GM18499 (cell line): Measurements from ENCODE around the gene TMEM100.

ENCODE experiments used
- ATAC-seq: cut with Tn5 transposase; IDR thresholded peaks from one replicate; pipeline ENCODE4 v1.9.1; 2021; ENCODE audit warnings: moderate number of reproducible peaks; ENCODE audit not compliant: insufficient read depth, unreplicated experiment

Gene TMEM100

DNA sequence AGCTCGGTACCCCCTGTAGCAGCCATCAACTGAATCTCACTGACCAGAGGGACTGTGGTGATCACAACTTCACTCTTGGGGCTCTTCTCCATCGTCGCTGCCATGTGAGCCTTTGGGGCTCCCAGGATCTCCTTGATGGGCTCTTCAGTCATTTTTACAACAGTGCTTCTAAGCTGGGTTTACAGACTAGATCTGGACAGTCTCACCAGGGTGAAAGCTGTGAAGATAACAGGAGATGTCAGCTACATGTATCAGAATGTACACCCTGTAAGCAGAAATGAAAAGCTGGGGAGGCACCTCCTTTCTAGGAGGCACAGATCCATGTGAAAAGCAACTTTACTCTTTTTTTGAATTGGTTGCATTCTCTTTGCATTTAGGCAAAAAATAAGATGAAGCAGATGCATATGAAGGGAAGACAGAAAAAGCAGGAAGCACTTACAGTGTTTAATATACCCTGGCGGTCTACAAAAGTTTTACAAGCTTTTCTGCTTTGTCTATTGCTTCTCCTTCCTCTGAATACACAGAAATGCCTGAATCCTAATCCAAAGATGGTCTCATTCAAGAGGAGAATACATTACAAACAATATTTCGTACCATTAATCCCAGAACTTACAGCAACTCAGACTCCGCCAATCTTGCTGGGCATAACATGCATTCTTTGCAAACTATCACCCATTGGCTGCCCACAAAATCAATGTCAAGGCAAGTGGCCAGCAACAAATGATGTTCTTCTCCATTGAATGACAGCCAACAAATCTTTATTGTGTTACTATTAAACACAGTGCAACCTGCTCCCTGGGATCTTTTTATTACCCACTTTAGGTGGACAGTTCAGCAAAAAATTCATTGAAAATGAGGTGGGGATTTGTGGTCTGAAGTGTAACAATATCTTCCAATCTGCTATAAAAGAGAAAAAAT, 1.5 kb downstream of the TMEM100 start:
- no peak for ATAC-seq

DNA sequence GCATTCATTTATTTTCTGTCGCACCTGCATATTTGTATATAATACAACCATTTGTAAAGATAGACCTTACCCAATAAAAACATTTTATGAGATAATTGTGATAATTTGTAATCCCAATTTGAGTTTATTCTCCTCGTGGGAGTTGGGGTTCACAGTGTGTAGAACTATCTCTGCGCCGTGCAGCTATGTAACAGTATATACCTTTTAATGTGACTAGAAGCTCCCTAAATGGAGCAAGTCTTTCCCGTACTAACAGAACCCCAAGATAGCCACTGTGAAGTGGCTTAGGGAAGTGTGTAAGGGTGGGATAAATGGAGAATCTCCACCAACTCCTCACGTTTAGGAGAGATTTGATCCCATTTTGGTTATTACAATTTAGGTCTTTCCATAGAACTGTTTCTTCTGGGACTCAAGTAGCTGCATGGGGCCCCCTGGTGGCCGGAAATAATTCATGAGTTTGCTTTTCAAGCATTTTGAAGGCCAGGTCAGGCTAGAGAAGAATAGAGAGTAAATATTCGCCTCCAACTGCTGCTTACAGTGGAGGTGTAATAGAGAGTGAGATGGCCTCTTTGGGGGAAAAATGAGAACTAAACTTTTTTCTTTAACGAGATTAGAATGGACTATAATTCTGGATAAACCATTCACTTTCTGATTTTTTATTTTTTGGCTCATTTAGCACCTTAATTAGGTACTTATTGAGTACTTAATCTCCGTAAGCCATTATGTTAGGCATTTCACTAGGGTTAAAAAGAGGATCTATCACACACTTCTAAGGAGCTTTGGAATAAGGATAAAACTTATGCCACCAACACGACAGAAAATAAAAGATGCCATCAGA, 4.5 kb downstream of the TMEM100 start:
- ATAC-seq, result no peak

GRCh38 chr17:55717432-55717831, 5.2 kb downstream of the TMEM100 start:
- ATAC-seq, result no peak

DNA sequence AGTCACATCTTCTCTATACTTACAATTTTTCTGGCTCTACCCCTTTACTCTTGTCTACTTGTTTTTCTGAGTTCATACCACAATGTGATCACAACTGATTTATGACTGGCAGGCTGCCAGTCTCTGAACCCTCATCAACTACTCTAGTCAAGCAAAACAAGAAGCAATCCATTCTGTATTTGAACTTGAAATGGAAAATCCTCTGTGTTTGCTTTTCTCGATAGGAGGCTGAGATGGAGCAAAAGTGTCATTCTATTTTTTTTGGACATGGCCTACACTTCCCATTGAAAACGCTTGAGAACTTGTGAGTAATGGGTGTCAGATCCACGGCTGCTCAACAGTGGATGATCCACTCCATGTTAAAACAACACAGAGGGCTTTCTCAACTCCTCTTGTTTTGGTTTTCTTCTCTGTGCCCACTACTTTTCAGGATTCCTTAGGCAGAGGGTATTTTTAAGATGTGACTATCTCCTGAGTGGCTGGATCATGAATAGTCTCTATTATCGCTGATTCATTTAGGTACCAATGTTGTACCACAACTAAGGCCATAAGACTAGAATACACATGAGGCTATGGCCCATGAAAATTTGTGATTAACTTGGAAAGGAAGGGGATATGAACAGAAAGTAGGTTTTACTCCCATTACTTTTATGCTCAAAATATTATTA, 11.7 kb downstream of the TMEM100 start:
- ATAC-seq, result no peak

- ATAC-seq, result no peak
Measured at GRCh38 chr17:55710410-55710809, 12.3 kb downstream of the TMEM100 start.

- ATAC-seq, result no peak
Measured at GRCh38 chr17:55709984-55710383, 12.7 kb downstream of the TMEM100 start.

DNA sequence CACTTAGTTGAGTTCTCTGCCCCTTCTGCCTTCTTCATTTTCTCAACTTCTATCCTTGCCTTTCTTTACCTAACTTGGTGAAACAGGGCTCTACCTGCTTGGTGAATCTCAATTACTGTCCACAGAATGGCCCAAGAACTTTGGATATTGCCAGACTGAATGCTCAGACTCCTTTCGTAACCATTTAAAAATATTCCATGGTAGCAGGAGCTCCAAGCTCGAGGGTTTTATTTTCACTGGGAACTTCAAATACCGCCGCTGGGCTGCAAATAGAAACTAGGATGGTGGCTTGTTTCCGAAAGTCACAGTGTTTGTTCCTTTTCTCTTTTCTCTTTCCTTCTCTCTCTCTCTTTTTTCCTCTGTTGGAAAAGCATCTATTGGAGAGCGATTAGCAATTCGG, 13.2 kb downstream of the TMEM100 start:
- ATAC-seq, result no peak

DNA sequence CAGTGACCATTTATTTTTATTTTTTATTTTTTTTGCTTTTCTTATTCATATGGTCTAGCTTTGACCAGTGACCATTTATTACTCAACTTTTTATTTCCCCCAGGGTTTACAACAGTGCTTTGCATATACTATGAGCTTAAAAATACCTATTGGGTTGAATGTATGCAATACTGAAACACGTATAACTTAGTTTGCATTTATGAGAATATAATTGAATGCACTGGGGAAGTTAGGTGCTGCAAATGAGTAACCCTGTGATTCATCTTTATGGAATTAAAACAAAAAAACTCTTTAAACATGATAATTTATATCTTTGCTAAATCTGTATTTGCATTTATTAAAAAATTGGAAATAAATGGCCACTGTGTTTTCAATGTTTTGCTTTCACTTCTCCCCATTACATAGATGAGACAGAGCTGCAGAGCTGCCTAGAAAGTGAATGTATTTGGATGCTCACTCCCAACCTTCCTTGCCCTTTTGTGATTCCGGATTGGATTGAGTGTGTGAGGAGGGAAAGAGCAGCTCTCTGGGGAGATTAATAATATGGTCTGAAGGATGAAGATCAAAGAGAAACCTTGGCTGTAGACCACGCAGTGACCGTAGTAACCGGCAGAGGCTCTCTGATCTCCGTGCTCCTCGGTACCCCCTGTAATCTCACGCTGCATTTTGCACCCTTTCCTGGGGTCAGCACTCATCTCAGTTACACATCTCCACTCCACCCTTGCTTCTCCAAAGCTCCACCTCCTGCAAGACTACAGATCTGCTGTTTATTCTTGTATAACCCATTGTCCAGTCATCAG, 14.3 kb downstream of the TMEM100 start:
- no peak for ATAC-seq

DNA sequence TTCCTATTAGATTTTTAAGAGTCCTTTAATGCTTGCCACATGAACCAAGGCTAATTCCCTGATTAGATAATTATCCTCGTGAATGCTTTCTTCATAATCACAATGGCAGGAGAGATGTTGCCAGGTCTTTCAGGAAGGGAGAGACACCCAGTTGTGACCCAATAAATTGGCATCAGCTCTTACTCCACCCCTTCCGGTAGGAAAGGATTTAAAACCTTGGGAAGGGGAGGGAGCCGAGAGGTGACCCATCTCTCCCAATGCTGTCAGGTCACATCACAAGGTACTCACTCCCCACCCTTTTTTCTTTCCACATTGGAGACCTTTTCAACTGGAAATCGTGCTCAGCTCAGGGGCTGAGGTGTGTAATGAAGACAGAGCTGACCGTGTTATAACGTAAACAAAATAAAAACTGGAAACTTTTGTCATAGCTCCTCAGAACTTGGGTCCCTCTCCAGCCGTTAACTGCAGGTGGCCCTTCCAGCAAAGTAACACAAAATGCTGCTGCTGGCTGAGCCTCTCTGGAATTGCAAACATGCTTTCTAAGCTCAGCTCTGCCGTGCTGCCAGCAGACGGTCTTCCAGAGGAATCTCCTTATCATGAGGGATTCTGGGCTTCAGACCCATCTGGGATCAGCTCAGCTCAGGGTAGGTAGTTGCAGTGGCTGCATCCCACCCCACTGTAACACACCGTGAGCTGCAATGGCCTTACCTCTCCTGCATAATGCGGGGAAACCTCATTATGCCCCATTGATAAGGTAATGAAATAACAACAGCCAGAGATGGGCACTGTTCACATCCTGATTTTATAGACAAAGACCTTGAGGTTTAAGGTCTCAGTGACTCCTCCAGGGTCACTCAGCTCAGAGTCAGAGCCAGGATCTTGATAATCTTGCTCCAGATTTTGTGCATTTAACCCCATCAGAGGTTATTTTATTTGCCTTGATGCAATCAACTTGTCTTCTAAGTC, 15.6 kb downstream of the TMEM100 start:
- ATAC-seq, result no peak

DNA sequence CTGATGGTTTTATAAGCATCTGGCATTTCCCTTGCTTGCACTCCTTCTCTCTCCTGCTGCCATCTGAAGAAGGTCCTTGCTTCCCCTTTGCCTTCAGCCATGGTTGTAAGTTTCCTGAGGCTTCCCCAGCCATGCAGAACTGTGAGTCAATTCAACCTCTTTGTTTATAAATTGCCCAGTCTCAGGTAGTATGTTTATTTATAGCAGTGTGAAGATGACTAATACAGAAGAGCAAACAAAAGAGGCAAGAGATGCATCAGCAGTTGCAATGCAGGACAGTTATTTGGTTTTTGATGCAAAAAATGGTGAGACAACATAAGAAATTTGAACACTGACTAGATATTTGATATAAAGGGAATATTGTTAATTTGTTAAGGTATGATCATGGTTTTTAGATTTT, 16.8 kb downstream of the TMEM100 start:
- ATAC-seq, result peak; percentile 93

DNA sequence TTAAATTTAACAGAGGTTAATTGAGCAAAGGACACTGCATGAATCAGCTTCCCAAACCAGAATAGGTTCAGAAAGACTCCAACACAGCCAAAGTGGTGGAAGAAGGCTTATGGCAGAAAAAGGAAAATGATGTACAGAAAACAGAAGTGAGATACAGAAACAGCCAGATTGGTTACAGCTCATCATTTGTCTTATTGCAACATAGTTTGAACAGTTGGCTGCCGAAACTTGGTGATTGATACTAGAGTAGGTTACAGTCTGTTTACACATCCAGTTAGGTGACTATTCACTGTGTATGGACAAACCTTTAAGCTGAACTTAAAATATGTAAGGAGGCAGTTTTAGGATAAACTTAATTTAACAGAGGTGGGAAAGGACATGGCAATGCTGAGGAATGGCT, 18.3 kb downstream of the TMEM100 start:
- ATAC-seq, result no peak

DNA sequence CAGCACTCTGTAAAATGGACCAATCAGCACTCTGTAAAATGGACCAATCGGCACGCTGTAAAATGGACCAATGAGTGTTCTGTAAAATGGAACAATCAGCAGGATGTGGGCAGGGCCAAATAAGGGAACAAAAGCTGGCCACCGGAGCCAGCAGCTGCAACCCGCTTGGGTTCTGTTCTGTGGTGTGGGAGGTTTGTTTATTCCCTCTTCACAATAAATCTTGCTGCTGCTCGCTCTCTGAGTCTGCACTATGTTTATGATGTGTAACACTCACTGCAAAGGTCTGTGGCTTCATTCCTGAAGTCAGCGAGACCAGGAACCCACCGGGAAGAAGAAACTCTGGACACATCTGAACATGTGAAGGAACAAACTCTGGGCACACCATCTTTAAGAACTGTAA, 20.5 kb downstream of the TMEM100 start:
- no peak for ATAC-seq

DNA sequence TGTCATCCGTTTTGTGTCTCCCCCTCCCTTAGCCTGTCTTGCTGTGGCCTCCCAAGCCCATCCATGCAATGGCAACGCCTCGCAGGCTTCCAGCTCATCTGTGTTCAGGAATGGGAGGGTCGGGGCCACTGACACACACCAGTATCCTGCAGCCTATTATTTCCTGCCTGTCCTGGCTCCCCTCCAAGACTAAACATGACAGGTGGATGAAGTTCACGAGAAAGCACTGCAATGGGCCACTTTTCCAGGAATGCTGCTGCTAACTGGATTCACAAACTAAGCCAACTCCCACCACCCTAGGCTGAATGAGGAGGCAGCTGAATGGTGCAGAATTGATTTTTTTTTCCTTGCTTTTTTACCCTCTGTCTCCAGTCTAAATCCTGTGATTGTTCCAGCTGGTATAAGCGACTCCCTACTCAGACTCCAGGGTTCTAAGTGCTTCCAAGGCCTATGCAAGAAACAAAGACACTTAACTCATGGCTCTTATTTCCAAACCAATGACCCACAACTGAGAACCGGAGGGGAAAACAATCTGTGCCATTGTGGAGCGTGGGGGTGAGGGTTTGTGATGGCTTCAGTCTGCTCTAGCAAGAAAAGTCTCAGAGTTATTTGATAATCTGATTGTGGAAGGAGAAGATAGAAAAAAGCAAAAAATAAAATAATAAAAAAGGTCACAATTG, 23.3 kb downstream of the TMEM100 start:
- no peak for ATAC-seq

DNA sequence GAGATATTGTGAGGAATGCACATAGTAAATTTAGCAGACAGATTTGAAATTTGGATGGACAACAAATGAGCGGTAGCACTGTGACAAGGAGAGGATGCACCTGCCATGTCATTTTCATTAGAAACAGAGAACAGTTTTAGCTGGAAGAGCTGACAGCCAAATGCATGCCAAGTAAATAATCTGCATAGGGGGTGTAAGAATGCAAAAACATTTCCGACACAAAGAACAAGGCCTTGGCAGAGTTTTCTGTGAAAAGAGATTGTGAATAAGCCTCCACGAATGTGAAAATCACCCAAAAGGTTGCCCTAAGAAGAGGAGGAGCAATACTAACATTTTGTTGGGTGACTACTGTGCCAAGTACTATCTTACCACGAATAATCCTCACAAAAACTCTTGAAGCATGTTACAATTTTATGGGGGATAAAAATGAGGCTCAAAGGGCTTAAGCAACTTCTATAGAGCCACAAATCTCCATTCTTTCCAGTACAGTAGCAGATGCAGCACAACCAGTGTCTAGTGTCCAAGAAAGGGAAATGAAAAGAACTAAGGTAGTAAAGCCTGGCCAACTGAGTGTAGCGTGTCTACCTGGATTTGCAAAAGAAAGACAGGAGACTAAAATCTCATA, 28.3 kb downstream of the TMEM100 start:
- ATAC-seq, result no peak

- ATAC-seq, result no peak
Measured at GRCh38 chr17:55693254-55694216, 29.1 kb downstream of the TMEM100 start.

DNA sequence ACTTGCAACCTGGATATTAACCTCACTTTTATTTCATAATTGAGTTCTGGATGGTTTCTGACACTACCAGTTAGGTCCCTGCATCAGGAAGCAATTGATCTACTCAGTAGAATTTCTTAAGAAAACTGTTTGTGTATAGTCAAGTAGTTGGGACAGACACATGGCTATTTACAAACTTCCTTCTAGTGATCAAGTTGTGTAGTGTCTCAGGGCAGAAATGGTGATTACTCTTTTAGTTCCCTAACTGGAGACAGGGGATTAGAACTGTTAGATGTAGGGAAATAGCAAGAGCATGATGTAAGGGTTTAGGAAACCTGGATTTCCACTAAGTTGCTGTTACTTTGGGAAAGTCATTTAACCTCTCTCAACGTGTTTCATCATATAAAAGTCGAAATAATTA, 30.4 kb downstream of the TMEM100 start:
- ATAC-seq, result no peak

DNA sequence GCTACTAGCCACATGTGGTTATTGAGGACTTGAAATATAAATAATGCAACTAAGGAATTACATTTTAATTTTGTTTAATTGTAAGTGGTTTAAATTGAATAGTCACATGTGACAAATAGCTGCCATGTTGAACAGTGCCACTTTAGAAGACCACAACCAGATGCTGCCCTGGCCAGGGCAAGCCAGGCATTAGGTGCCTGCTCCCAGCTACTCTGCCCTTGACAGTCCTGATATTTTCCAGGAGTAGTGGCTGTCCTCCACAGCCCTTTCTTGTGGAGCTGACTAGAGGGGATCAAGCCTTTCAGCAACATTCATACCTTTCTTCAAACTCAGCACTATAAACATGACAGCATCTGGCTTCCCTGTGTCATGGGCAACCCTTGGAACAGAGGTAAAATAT, 31.0 kb downstream of the TMEM100 start:
- ATAC-seq, result no peak
